Adrenal gland (tissue), 5 donors: Measurements from ENCODE around the gene ITFG1.

ENCODE experiments used
- POLR2A ChIP-seq, 2 donors: fragments of 450-650 bp; IDR thresholded peaks; one replicate each; pipeline ENCODE4 v1.6.1; 2017; ENCODE audit warnings: antibody characterized with exemption in 2 of 2, mild to moderate bottlenecking in 2 of 2, moderate library complexity in 1 of 2
- TF ChIP-seq, protein P1 (sequence below), 6 experiments: fragments of 450-650 bp in 4 of 6; fragments of 200-600 bp in 2 of 6; sonication (generic) in 1 of 6; IDR thresholded peaks; 1 replicate in 5 of 6; 2 replicates in 1 of 6; pipeline versions ENCODE4 v1.5.1 to v1.8.0; 2016 to 2021; ENCODE audit warnings: antibody characterized with exemption in 6 of 6, mild to moderate bottlenecking in 2 of 6, moderate library complexity in 1 of 6
- donor health status: DM: no; HTN: no; CAD: no.

DNA sequence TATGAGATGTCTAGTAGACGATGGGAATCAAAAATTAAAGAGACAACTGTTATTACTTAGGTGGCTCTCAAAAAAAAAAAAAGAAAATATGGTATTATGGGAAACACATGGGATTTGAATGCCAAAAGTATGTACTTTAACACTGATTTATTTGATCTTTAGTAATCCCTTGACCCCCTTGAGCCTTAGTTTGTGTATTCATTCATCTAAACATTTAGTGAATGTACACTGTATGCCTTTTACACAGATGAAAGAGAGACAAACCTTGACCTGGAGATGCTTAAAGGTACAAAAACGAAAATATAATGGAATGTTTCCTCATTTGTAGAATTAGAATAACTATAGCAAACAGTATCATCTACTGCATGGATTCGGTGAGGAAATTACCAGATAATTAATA is 278.5 kb downstream of the ITFG1 start:
- TF ChIP-seq, protein P1, sequence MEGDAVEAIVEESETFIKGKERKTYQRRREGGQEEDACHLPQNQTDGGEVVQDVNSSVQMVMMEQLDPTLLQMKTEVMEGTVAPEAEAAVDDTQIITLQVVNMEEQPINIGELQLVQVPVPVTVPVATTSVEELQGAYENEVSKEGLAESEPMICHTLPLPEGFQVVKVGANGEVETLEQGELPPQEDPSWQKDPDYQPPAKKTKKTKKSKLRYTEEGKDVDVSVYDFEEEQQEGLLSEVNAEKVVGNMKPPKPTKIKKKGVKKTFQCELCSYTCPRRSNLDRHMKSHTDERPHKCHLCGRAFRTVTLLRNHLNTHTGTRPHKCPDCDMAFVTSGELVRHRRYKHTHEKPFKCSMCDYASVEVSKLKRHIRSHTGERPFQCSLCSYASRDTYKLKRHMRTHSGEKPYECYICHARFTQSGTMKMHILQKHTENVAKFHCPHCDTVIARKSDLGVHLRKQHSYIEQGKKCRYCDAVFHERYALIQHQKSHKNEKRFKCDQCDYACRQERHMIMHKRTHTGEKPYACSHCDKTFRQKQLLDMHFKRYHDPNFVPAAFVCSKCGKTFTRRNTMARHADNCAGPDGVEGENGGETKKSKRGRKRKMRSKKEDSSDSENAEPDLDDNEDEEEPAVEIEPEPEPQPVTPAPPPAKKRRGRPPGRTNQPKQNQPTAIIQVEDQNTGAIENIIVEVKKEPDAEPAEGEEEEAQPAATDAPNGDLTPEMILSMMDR (IDR thresholded peaks at IDR 0.05): no peak
- TF ChIP-seq POLR2A (IDR thresholded peaks at IDR 0.05): no peak
